Fibroblast of lung (primary cell): Measurements from ENCODE around the gene RAB3GAP1. TPM values are rescaled to one million over a fixed set of nuclear protein-coding genes. Genes with fewer than 3 reads are reported as not detected.

Experiments used
- DNase-seq, 2 donors: peaks; one replicate each; pipeline versions ENCODE4 v3.0.0 to v3.0.0-alpha.2; 2010; ENCODE audit warnings: low read depth in 2 of 2
- H2AFZ ChIP-seq: 2 replicates; pipeline ENCODE4 v1.5.1; 2012; ENCODE audit warnings: low read length, control low read depth, inconsistent platforms
- H3K27ac ChIP-seq: 2 replicates; pipeline ENCODE4 v1.5.1; 2011; ENCODE audit warnings: low read length, control low read depth; ENCODE audit not compliant: insufficient read depth
- H3K27me3 ChIP-seq: 2 replicates; pipeline ENCODE4 v1.5.1; 2011; ENCODE audit warnings: mild to moderate bottlenecking, low read length; ENCODE audit not compliant: control insufficient read depth, insufficient read depth
- H3K36me3 ChIP-seq: 2 replicates; pipeline ENCODE4 v1.5.1; 2011; ENCODE audit warnings: low read length; ENCODE audit not compliant: control insufficient read depth, insufficient read depth
- H3K4me1 ChIP-seq: 2 replicates; pipeline ENCODE4 v1.5.1; 2011; ENCODE audit warnings: low read length; ENCODE audit not compliant: control insufficient read depth, insufficient read depth; ENCODE audit errors: extremely low read depth
- H3K4me2 ChIP-seq: 2 replicates; pipeline ENCODE4 v1.5.1; 2011; ENCODE audit warnings: low read length, control low read depth; ENCODE audit not compliant: insufficient read depth; ENCODE audit errors: extremely low read depth
- H3K4me3 ChIP-seq, 4 experiments: fragments of 200-600 bp in 1 of 4; sonication (generic) in 1 of 4; replicated peaks in 1 of 4; 2 replicates each; pipeline ENCODE4 v1.5.1; 2011 to 2016; ENCODE audit warnings: low read length in 4 of 4, low read depth in 3 of 4, mild to moderate bottlenecking in 3 of 4, control low read depth in 2 of 4, inconsistent platforms in 1 of 4, mixed read lengths in 1 of 4; ENCODE audit not compliant: insufficient read depth in 1 of 4; ENCODE audit errors: control extremely low read depth in 1 of 4
- H3K79me2 ChIP-seq: 2 replicates; pipeline ENCODE4 v1.5.1; 2012; ENCODE audit warnings: mild to moderate bottlenecking, low read length, inconsistent platforms; ENCODE audit not compliant: control insufficient read depth, insufficient read depth
- H3K9ac ChIP-seq: 2 replicates; pipeline ENCODE4 v1.5.1; 2011; ENCODE audit warnings: mild to moderate bottlenecking, low read length, control low read depth; ENCODE audit not compliant: insufficient read depth
- H3K9me3 ChIP-seq: 2 replicates; pipeline ENCODE4 v1.5.1; 2012; ENCODE audit warnings: low read depth, low read length; ENCODE audit not compliant: control insufficient read depth, insufficient read depth
- H4K20me1 ChIP-seq: 2 replicates; pipeline ENCODE4 v1.5.1; 2011; ENCODE audit warnings: low read length; ENCODE audit not compliant: control insufficient read depth, insufficient read depth; ENCODE audit errors: extremely low read depth
- EZH2 ChIP-seq: IDR thresholded peaks from 2 replicates; pipeline ENCODE4 v1.5.1; 2012; ENCODE audit warnings: low read length, control low read depth, mild to moderate bottlenecking; ENCODE audit errors: missing control alignments
- polyA plus RNA-seq, 2 donors: library from polyadenylated mRNA; depleted of rRNA in 1 of 2; stranded (reverse) in 1 of 2; unstranded in 1 of 2; fragments of >200 nt; gene quantifications; 2 replicates each; pipeline ENCODE4 v1.2.1, GENCODE V29; 2011 to 2012; ENCODE audit warnings: missing spikeins in 1 of 2
- total RNA-seq: library from RNA; depleted of rRNA; stranded (reverse); fragments of >200 nt; gene quantifications from 2 replicates; pipeline ENCODE4 v1.2.1, GENCODE V29; 2014
- TF ChIP-seq, protein P1 (sequence below), 2 donors: IDR thresholded peaks in 1 of 2; conservative IDR thresholded peaks in 1 of 2; 1 replicate in 1 of 2; 2 replicates in 1 of 2; pipeline ENCODE4 v1.5.1; 2011 to 2012; ENCODE audit warnings: low read length in 2 of 2, control low read depth in 1 of 2, inconsistent platforms in 1 of 2, low read depth in 1 of 2, mild to moderate bottlenecking in 1 of 2

Gene RAB3GAP1
- total and polyA plus RNA-seq, 2 donors (not counting 1 experiment from before 2014, with no cell fraction given), result 42.4 to 82.6 TPM

DNA sequence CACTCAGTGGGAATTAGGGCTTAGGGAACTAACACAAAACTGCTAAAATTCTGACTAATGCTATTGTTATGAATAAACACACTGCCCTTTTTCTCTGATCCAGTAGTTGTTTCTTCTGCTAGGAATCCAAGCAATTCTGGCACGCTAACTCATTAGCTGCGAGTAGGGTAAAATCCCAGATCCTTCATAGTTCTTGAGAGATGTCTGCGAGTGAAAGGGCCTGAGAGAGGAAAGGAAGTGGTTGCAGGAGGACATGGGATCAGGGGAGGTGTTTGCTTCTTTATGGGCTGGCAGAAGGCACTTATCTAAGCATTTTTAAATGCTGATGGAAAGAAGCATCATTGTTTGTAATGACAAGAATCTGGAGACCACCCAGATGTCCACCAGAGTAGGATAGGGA lies 14.3 kb upstream of the RAB3GAP1 start:
- H2AFZ ChIP-seq, result no peak overlapping the region
- H3K4me1 ChIP-seq, result no peaks in the 10 kb centered on the region
- H3K27ac ChIP-seq, result no peak overlapping the region
- H3K79me2 ChIP-seq, result no peaks in the 10 kb centered on the region
- peak in 1 of 2 donors; percentile 24 for DNase-seq
- H3K4me3 ChIP-seq, result no peak overlapping the region
- TF ChIP-seq, protein P1, sequence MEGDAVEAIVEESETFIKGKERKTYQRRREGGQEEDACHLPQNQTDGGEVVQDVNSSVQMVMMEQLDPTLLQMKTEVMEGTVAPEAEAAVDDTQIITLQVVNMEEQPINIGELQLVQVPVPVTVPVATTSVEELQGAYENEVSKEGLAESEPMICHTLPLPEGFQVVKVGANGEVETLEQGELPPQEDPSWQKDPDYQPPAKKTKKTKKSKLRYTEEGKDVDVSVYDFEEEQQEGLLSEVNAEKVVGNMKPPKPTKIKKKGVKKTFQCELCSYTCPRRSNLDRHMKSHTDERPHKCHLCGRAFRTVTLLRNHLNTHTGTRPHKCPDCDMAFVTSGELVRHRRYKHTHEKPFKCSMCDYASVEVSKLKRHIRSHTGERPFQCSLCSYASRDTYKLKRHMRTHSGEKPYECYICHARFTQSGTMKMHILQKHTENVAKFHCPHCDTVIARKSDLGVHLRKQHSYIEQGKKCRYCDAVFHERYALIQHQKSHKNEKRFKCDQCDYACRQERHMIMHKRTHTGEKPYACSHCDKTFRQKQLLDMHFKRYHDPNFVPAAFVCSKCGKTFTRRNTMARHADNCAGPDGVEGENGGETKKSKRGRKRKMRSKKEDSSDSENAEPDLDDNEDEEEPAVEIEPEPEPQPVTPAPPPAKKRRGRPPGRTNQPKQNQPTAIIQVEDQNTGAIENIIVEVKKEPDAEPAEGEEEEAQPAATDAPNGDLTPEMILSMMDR (conservative IDR thresholded peaks at IDR 0.05 in 1 of 2, IDR thresholded peaks at IDR 0.05 in 1 of 2; ENCODE audit: low read depth in 1 of 2, low read length in 2 of 2), result no peak
- no peak for TF ChIP-seq EZH2
- H4K20me1 ChIP-seq, result no peaks in the 10 kb centered on the region
- H3K9me3 ChIP-seq, result no peaks in the 10 kb centered on the region
- H3K9ac ChIP-seq, result no peak overlapping the region
- H3K36me3 ChIP-seq, result no peaks in the 10 kb centered on the region
- H3K27me3 ChIP-seq, result no peaks in the 10 kb centered on the region
- no peak overlapping the region for H3K4me2 ChIP-seq

DNA sequence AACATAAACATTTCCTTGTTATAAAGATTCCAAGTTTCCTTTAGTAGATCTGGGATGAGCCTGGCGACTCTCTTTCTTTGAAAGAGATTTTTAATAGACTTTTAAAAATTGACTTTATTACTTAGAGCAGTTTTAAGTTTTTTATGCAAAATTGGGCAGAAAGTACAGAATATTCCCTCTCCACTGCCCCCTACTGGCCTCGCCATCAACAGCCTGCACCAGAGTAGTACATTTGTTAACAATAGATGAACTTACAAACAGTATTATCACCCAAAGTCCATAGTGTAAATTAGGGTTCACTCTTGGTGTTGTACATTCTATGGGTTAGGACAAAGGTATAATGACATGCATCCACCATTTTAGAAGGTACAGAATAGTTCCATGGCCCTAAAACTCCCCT lies 8.7 kb upstream of the RAB3GAP1 start:
- Histone ChIP-seq H3K4me2 (no peak overlapping the region), H2AFZ (no peak overlapping the region), H3K9ac (no peak overlapping the region), H3K9me3 (no peaks in the 10 kb centered on the region), H3K27me3 (no peaks in the 10 kb centered on the region), H4K20me1 (no peaks in the 10 kb centered on the region), H3K36me3 (no peaks in the 10 kb centered on the region), H3K4me3 (no peak overlapping the region), H3K4me1 (no peaks in the 10 kb centered on the region), H3K79me2 (no peaks in the 10 kb centered on the region), H3K27ac (no peak overlapping the region)
- no peak for DNase-seq
- TF ChIP-seq, protein P1 (conservative IDR thresholded peaks at IDR 0.05 in 1 of 2, IDR thresholded peaks at IDR 0.05 in 1 of 2; ENCODE audit: low read depth in 1 of 2, low read length in 2 of 2), result peak; percentile 42 to 44
- TF ChIP-seq EZH2, result no peak

DNA sequence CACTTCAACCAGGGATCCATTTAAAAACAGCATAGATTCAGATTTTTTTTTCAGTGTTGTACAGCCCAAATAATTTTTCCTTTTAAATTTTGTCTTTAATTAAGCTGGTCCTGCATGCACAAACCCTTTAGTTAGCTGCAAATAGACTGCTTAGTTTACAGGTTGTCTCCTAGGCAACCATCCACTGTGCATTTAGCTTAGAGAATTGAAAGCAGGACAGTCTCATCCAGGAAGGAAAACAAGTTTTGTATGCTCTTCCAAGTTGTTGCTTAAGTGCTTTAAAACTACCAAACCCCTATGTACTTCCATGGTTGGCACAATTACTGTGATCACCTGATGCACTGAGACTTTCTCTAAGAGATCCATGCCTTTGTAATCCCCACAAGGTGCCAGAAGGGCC lies 4.8 kb upstream of the RAB3GAP1 start, which contains the start of gene MAP3K19:
MAP3K19 (minus strand) TSS at position 148 of the 400 bp plus-strand sequence. CDS start 22,800 bp downstream, outside the sequence.
- Histone ChIP-seq H2AFZ (no peak within 1 kb of the TSS), H3K4me3 (no peak within 1 kb of the TSS)
- no peak for TF ChIP-seq EZH2
- TF ChIP-seq, protein P1 (conservative IDR thresholded peaks at IDR 0.05 in 1 of 2, IDR thresholded peaks at IDR 0.05 in 1 of 2; ENCODE audit: low read depth in 1 of 2, low read length in 2 of 2), result no peak

More for the DNA sequence above, 4.8 kb upstream of the RAB3GAP1 start, which contains the start of gene MAP3K19:
- no peaks in the 10 kb centered on the region for H3K27me3 ChIP-seq
- H3K4me1 ChIP-seq, result no peaks in the 10 kb centered on the region
- no peak within 1 kb of the TSS for H3K4me2 ChIP-seq
- H3K36me3 ChIP-seq, result no peaks in the 10 kb centered on the region
- no peak for DNase-seq
- no peaks in the 10 kb centered on the region for H4K20me1 ChIP-seq
- H3K9ac ChIP-seq, result no peak within 1 kb of the TSS
- no peaks in the 10 kb centered on the region for H3K9me3 ChIP-seq
- H3K79me2 ChIP-seq, result peaks cover 1% of the 10 kb centered on the region
- H3K27ac ChIP-seq, result no peak within 1 kb of the TSS
